Measurements from ENCODE around the gene NHSL2. TPM values are rescaled to one million over a fixed set of nuclear protein-coding genes. Genes with fewer than 3 reads are reported as not detected.
"Not testable (repeated sequence)": the region's sequence is repeated elsewhere in the genome, so short reads cannot be mapped to it uniquely, and the experiment has no call there.

The NHSL2 gene
- total RNA-seq, 1 experiment from 2014 or later: 0.36 TPM

- H3K9me3 ChIP-seq (ENCODE audit: control insufficient read depth, insufficient read depth, low read depth, low read length): no peaks in the 10 kb centered on the region
- no peaks in the 10 kb centered on the region; the same call in 1 of the 2 replicates for H3K27me3 ChIP-seq (ENCODE audit: control insufficient read depth, insufficient read depth, low read length)
- ATAC-seq (no peak), DNase-seq (ENCODE audit: low read depth, low spot score) (no peak)
- intact Hi-C loops (cut with micrococcal nuclease; ENCODE audit: unreplicated experiment): no loop called here
- CTCF ChIA-PET: no interaction called here
- H3K36me3 ChIP-seq (ENCODE audit: control insufficient read depth, insufficient read depth, low read length): no peaks in the 10 kb centered on the region
- H3K4me1 ChIP-seq (ENCODE audit: control insufficient read depth, insufficient read depth, low read length): no peaks in the 10 kb centered on the region
- no peak overlapping the region for H3K27ac ChIP-seq (ENCODE audit: low read length)
- in situ Hi-C loops (cut with HindIII; ENCODE audit: low pct_unique_long_range_greater_than_20kb, low sequenced_read_pairs): no loop called here
- no TSS peak for BruUV-seq (replicated peaks)
- POLR2A ChIA-PET: no interaction called here
- TF ChIP-seq TCF7L2 (IDR thresholded peaks at IDR 0.05; ENCODE audit: low read depth, low read length) (no peak), SIN3A (IDR thresholded peaks at IDR 0.05; ENCODE audit: borderline replicate concordance, insufficient read depth, low read depth, low read length) (no peak), CTCF (IDR thresholded peaks at IDR 0.05) (no peak), POLR2AphosphoS5 (IDR thresholded peaks at IDR 0.05; ENCODE audit: low read depth, low read length) (no peak), REST (IDR thresholded peaks at IDR 0.05; ENCODE audit: insufficient read depth in 1 of 2, low read depth in 2 of 2, low read length in 1 of 2) (no peak)
- no peak overlapping the region for H3K4me3 ChIP-seq (ENCODE audit: low read depth in 2 of 2, low read length in 2 of 2)
Measured at GRCh38 chrX:72057331-72057730, 146.7 kb downstream of the NHSL2 start.

GRCh38 chrX:72057849-72058248 lies 147.2 kb downstream of the NHSL2 start:
- no peaks in the 10 kb centered on the region for H3K4me1 ChIP-seq (ENCODE audit: control insufficient read depth, insufficient read depth, low read length)
- intact Hi-C loops (cut with micrococcal nuclease; ENCODE audit: unreplicated experiment): no loop called here
- ATAC-seq (no peak), DNase-seq (ENCODE audit: low read depth, low spot score) (no peak)
- no peak overlapping the region for H3K4me3 ChIP-seq (ENCODE audit: low read depth in 2 of 2, low read length in 2 of 2)
- no peak overlapping the region for H3K27ac ChIP-seq (ENCODE audit: low read length)
- POLR2A ChIA-PET: no interaction called here
- no peaks in the 10 kb centered on the region; the same call in 1 of the 2 replicates for H3K27me3 ChIP-seq (ENCODE audit: control insufficient read depth, insufficient read depth, low read length)
- no peaks in the 10 kb centered on the region for H3K9me3 ChIP-seq (ENCODE audit: control insufficient read depth, insufficient read depth, low read depth, low read length)
- H3K36me3 ChIP-seq (ENCODE audit: control insufficient read depth, insufficient read depth, low read length): no peaks in the 10 kb centered on the region
- in situ Hi-C loops (cut with HindIII; ENCODE audit: low pct_unique_long_range_greater_than_20kb, low sequenced_read_pairs): no loop called here
- CTCF ChIA-PET: interaction anchor here (0.6 kb wide), 1 partner anchor 67 kb away, joined by 3 read pairs; no protein-coding TSS in a partner anchor
- no TSS peak for BruUV-seq (replicated peaks)
- TF ChIP-seq REST (IDR thresholded peaks at IDR 0.05; ENCODE audit: insufficient read depth in 1 of 2, low read depth in 2 of 2, low read length in 1 of 2) (no peak), CTCF (IDR thresholded peaks at IDR 0.05) (no peak), SIN3A (IDR thresholded peaks at IDR 0.05; ENCODE audit: borderline replicate concordance, insufficient read depth, low read depth, low read length) (no peak), TCF7L2 (IDR thresholded peaks at IDR 0.05; ENCODE audit: low read depth, low read length) (no peak), POLR2AphosphoS5 (IDR thresholded peaks at IDR 0.05; ENCODE audit: low read depth, low read length) (no peak)

GRCh38 chrX:72058346-72058745 lies 147.7 kb downstream of the NHSL2 start:
- ATAC-seq; H3K4me1 ChIP-seq (ENCODE audit: control insufficient read depth, insufficient read depth, low read length); BruUV-seq (replicated peaks); in situ Hi-C loops (cut with HindIII; ENCODE audit: low pct_unique_long_range_greater_than_20kb, low sequenced_read_pairs); POLR2A ChIA-PET; H3K27me3 ChIP-seq (ENCODE audit: control insufficient read depth, insufficient read depth, low read length); H3K9me3 ChIP-seq (ENCODE audit: control insufficient read depth, insufficient read depth, low read depth, low read length); H3K36me3 ChIP-seq (ENCODE audit: control insufficient read depth, insufficient read depth, low read length); H3K4me3 ChIP-seq (ENCODE audit: low read depth in 2 of 2, low read length in 2 of 2); H3K27ac ChIP-seq (ENCODE audit: low read length); DNase-seq (ENCODE audit: low read depth, low spot score); intact Hi-C loops (cut with micrococcal nuclease; ENCODE audit: unreplicated experiment): not testable (repeated sequence)
- CTCF ChIA-PET: interaction anchor here (0.6 kb wide), 1 partner anchor 67 kb away, joined by 3 read pairs; no protein-coding TSS in a partner anchor

Measured in Panc1 (cell line).